ENCODE results near the gene SLC16A12. TPM values are rescaled to one million over a fixed set of nuclear protein-coding genes. Genes with fewer than 3 reads are reported as not detected.

Gene SLC16A12
- total and polyA plus RNA-seq, 2 of the 4 experiments (the other 2 are of a cell fraction): 1.4 to 1.6 TPM

- TF ChIP-seq FOS (IDR thresholded peaks at IDR 0.05; ENCODE audit: low read depth, low read length) (peak; percentile 80), POLR2A (IDR thresholded peaks at IDR 0.05; ENCODE audit: low read depth, low read length) (peak; percentile 33; the same call in 1 of the 2 replicates), RCOR1 (IDR thresholded peaks at IDR 0.05; ENCODE audit: insufficient replicate concordance, low read length) (no peak), RAD21 (IDR thresholded peaks at IDR 0.05; ENCODE audit: low read length) (no peak; the same call in 1 of the 2 replicates)
Observed at GRCh38 chr10:89515031-89515841, 20.2 kb downstream of the SLC16A12 start (continued).

- CTCF ChIA-PET: no interaction called here
Observed at GRCh38 chr10:89513206-89513605, 22.2 kb downstream of the SLC16A12 start.

More at GRCh38 chr10:89513206-89513605, 22.2 kb downstream of the SLC16A12 start:
- WGBS, 2 experiments (ENCODE audit: extremely low coverage in 2 of 2, insufficient read length in 1 of 2): no CpG with 5 or more reads among the region's 1 CpG
- Histone ChIP-seq H4K91ac (ENCODE audit: insufficient read depth, low read depth, low read length) (no peak overlapping the region), H3K79me1 (ENCODE audit: low read depth in 1 of 2, low read length in 2 of 2) (0 out of 4 replicates have a peak, but pooled peaks cover 0 to 3% of the 10 kb centered on the region in 2 experiments), H3K4me2 (ENCODE audit: low read depth, low read length) (no peak overlapping the region), H4K5ac (ENCODE audit: low read depth, low read length) (no peak overlapping the region), H3K14ac (replicated peaks; ENCODE audit: low read depth, low read length) (no peak overlapping the region), H3K4ac (ENCODE audit: low read depth, low read length) (no peak overlapping the region), H2BK15ac (ENCODE audit: low read depth, low read length) (no peak overlapping the region), H3K36me3 (ENCODE audit: control insufficient read depth, insufficient read depth, low read length) (no peaks in the 10 kb centered on the region), H2AK9ac (replicated peaks; ENCODE audit: low read depth, low read length, poor library complexity) (no peak overlapping the region), H3K18ac (ENCODE audit: low read depth, low read length) (no peak overlapping the region; the same call in 1 of the 2 replicates), H3K27ac (ENCODE audit: insufficient read depth, low read length) (no peak overlapping the region), H3K23ac (ENCODE audit: low read depth, low read length) (no peak overlapping the region), H3K27me3 (ENCODE audit: control insufficient read depth, insufficient read depth, low read length) (no peaks in the 10 kb centered on the region), H3K9me1 (ENCODE audit: insufficient read depth, low read length) (peaks cover 7% of the 10 kb centered on the region), H3K56ac (ENCODE audit: extremely low read depth, insufficient read depth, low read length) (no peak overlapping the region), H3K9ac (ENCODE audit: low read depth, low read length) (no peak overlapping the region), H2BK5ac (ENCODE audit: low read depth, low read length, poor library complexity, severe bottlenecking) (no peak overlapping the region), H2AK5ac (ENCODE audit: low read depth, low read length) (no peak overlapping the region), H2AFZ (replicated peaks; ENCODE audit: low read length, poor library complexity) (no peak overlapping the region), H3K4me1 (ENCODE audit: control insufficient read depth, insufficient read depth, low read length) (peaks cover 16% of the 10 kb centered on the region), H2BK20ac (ENCODE audit: low read depth, low read length) (0 out of 2 replicates have a peak overlapping the region, but pooled peaks have one; percentile 37), H2BK120ac (ENCODE audit: low read depth, low read length) (no peak overlapping the region), H3K4me3 (ENCODE audit: insufficient read depth, low read depth, low read length) (no peak overlapping the region), H4K20me1 (ENCODE audit: insufficient read depth, low read length) (no peaks in the 10 kb centered on the region), H4K8ac (ENCODE audit: low read depth in 2 of 2, low read length in 2 of 2) (no peak overlapping the region), H3K9me3 (ENCODE audit: control insufficient read depth, insufficient read depth, low read length) (no peaks in the 10 kb centered on the region; the same call in 1 of the 2 replicates)
- no TSS peak for BruUV-seq (replicated peaks)
- POLR2A ChIA-PET (ENCODE audit: unreplicated experiment): no interaction called here
- in situ Hi-C loops (cut with MboI; ENCODE audit: low sequenced_read_pairs) (no loop called here), dilution Hi-C loops (cut with HindIII; ENCODE audit: low sequenced_read_pairs, unreplicated experiment) (no loop called here), intact Hi-C loops (cut with micrococcal nuclease) (no loop called here)
- no peak for TF ChIP-seq CHD1 (IDR thresholded peaks at IDR 0.05; ENCODE audit: low read depth, low read length)
- no peak for TF ChIP-seq MAZ (IDR thresholded peaks at IDR 0.05; ENCODE audit: borderline replicate concordance, low read depth, low read length)
- TF ChIP-seq RAD21 (IDR thresholded peaks at IDR 0.05; ENCODE audit: low read length): no peak
- TF ChIP-seq MXI1 (IDR thresholded peaks at IDR 0.05; ENCODE audit: borderline replicate concordance, low read depth, low read length): no peak
- TF ChIP-seq BHLHE40 (IDR thresholded peaks at IDR 0.05; ENCODE audit: low read depth, low read length): no peak
- no peak for TF ChIP-seq USF2 (IDR thresholded peaks at IDR 0.05; ENCODE audit: low read depth, low read length)
- TF ChIP-seq RCOR1 (IDR thresholded peaks at IDR 0.05; ENCODE audit: insufficient replicate concordance, low read length): no peak
- no peak for TF ChIP-seq NFE2L2 (IDR thresholded peaks at IDR 0.05; ENCODE audit: low read depth, low read length)
- no peak for TF ChIP-seq SMC3 (IDR thresholded peaks at IDR 0.05; ENCODE audit: low read depth, low read length)
- no peak for TF ChIP-seq RFX5 (IDR thresholded peaks at IDR 0.05; ENCODE audit: low read depth, low read length)
- TF ChIP-seq ELK1 (IDR thresholded peaks at IDR 0.05; ENCODE audit: borderline replicate concordance, low read depth, low read length): no peak
- TF ChIP-seq MAFK (IDR thresholded peaks at IDR 0.05; ENCODE audit: low read depth, low read length): no peak
- TF ChIP-seq FOS (IDR thresholded peaks at IDR 0.05; ENCODE audit: low read depth, low read length): no peak
- ATAC-seq (ENCODE audit: low read depth) (no peak), DNase-seq (no peak)

All from IMR-90 (cell line).